ENCODE results near the gene S1PR1.
"Not testable (repeated sequence)": the region's sequence is repeated elsewhere in the genome, so short reads cannot be mapped to it uniquely, and the experiment has no call there.

GRCh38 chr1:101206139-101206538 is 30.7 kb upstream of the S1PR1 start:
- TF ChIP-seq POLR2A, POLR2AphosphoS5 (IDR thresholded peaks at IDR 0.05): not testable (repeated sequence)
- TF ChIP-seq, protein P1, sequence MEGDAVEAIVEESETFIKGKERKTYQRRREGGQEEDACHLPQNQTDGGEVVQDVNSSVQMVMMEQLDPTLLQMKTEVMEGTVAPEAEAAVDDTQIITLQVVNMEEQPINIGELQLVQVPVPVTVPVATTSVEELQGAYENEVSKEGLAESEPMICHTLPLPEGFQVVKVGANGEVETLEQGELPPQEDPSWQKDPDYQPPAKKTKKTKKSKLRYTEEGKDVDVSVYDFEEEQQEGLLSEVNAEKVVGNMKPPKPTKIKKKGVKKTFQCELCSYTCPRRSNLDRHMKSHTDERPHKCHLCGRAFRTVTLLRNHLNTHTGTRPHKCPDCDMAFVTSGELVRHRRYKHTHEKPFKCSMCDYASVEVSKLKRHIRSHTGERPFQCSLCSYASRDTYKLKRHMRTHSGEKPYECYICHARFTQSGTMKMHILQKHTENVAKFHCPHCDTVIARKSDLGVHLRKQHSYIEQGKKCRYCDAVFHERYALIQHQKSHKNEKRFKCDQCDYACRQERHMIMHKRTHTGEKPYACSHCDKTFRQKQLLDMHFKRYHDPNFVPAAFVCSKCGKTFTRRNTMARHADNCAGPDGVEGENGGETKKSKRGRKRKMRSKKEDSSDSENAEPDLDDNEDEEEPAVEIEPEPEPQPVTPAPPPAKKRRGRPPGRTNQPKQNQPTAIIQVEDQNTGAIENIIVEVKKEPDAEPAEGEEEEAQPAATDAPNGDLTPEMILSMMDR (IDR thresholded peaks at IDR 0.05), result not testable (repeated sequence)

Measured in breast epithelium (tissue), 3 donors.